HG02571 (cell line): ENCODE measurements around the gene ATP1A3.
"Not testable (repeated sequence)": the region's sequence is repeated elsewhere in the genome, so short reads cannot be mapped to it uniquely, and the experiment has no call there.

Experiments
- ATAC-seq: cut with Tn5 transposase; IDR thresholded peaks from one replicate; pipeline ENCODE4 v1.9.1; 2021; ENCODE audit warnings: mild to moderate bottlenecking, moderate library complexity; ENCODE audit not compliant: unreplicated experiment

ATP1A3 gene

GRCh38 chr19:41993612-41994483 lies at the start of gene ATP1A3:
ATP1A3 (minus strand) TSS chr19:41994230; CDS start chr19:41994076, 154 bp downstream.
- ATAC-seq, result no peak

GRCh38 chr19:42042455-42043170 lies 48.6 kb upstream of the ATP1A3 start:
- no peak for ATAC-seq

GRCh38 chr19:42040491-42040890 lies 46.5 kb upstream of the ATP1A3 start:
- ATAC-seq, result not testable (repeated sequence)

GRCh38 chr19:42040031-42040430 lies 46.0 kb upstream of the ATP1A3 start:
- ATAC-seq, result no peak

GRCh38 chr19:42038666-42039065 lies 44.6 kb upstream of the ATP1A3 start:
- no peak for ATAC-seq

- no peak for ATAC-seq
Observed at GRCh38 chr19:42037649-42038048, 43.6 kb upstream of the ATP1A3 start.

GRCh38 chr19:42034640-42035391 lies 40.8 kb upstream of the ATP1A3 start:
- not testable (repeated sequence) for ATAC-seq

- ATAC-seq, result no peak
Observed at GRCh38 chr19:42033413-42033812, 39.4 kb upstream of the ATP1A3 start.

- ATAC-seq, result no peak
Observed at GRCh38 chr19:42032431-42032830, 38.4 kb upstream of the ATP1A3 start.

- ATAC-seq, result no peak
Observed at GRCh38 chr19:42030645-42031440, 36.8 kb upstream of the ATP1A3 start.

- ATAC-seq, result no peak
Observed at GRCh38 chr19:42028304-42029216, 34.5 kb upstream of the ATP1A3 start.

- no peak for ATAC-seq
Observed at GRCh38 chr19:42024622-42025111, 30.6 kb upstream of the ATP1A3 start.

- ATAC-seq, result no peak
Observed at GRCh38 chr19:42023943-42024260, 29.9 kb upstream of the ATP1A3 start.

- no peak for ATAC-seq
Observed at GRCh38 chr19:42023121-42023942, 29.3 kb upstream of the ATP1A3 start.

GRCh38 chr19:42022616-42023015 lies 28.6 kb upstream of the ATP1A3 start:
- ATAC-seq, result no peak

GRCh38 chr19:42021185-42021584 lies 27.2 kb upstream of the ATP1A3 start:
- no peak for ATAC-seq

- ATAC-seq, result no peak
Observed at GRCh38 chr19:42018503-42019193, 24.6 kb upstream of the ATP1A3 start.

- ATAC-seq, result no peak
Observed at GRCh38 chr19:42017040-42017439, 23.0 kb upstream of the ATP1A3 start.
